Measurements from ENCODE around the gene CAP2.
"Not testable (repeated sequence)": the region's sequence is repeated elsewhere in the genome, so short reads cannot be mapped to it uniquely, and the experiment has no call there.

Gene CAP2

DNA sequence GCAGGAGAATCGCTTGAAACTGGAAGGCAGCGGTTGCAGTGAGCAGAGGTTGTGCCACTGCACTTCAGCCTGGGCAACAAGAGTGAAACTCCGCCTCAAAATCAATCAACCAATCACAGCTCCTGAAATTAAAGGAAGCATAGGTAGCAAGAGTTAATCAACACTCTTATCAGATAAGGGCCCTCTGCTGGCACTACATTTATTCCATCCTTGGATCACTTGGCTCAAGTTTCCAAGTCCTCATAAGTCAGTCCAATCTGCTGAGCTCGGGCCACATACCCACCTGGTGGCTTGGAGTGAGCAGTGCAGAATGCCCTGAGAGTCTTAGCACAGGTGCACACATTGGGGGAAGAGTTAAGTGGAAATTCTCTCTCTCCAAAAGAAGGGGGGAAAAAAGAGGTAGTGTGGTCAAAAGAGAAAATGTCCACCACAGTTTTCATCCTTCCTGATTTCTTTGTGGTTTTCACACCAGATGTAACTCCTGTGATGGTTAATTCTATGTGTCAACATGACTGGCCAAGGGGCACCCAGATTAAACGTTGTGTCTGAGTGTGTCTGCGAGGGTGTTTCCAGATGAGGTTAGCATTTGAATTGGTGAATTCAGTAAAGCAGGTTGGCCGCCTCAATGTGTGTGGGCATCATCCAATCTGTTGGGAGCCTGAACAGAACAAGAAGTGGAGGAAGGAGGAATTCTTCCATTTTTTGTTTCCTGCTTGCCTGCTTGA, 192.5 kb downstream of the CAP2 start:
- DNase-seq (ENCODE audit: low read depth): no peak
- H3K4me3 ChIP-seq (ENCODE audit: low read depth, low read length): no peak overlapping the region
- TF ChIP-seq CTCF (IDR thresholded peaks at IDR 0.05; ENCODE audit: low read depth, low read length, missing control alignments): peak; percentile 22
- in situ Hi-C loops (cut with HindIII; ENCODE audit: low sequenced_read_pairs): no loop called here

DNA sequence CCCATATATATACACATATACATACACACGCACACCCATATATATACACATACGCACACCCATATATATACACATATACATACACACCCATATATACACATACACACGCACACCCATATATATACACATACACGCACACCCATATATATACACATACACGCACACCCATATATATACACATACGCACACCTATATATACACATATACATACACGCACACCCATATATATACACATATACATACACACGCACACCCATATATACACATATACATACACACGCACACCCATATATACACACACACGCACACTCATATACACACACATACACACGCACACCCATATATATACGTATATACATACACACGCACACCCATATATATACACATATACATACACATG, 193.2 kb downstream of the CAP2 start:
- in situ Hi-C loops (cut with HindIII; ENCODE audit: low sequenced_read_pairs); H3K4me3 ChIP-seq (ENCODE audit: low read depth, low read length): not testable (repeated sequence)

GRCh38 chr6:17588011-17588410, 194.6 kb downstream of the CAP2 start:
- no peak for TF ChIP-seq CTCF (IDR thresholded peaks at IDR 0.05; ENCODE audit: low read depth, low read length, missing control alignments)
- no peak overlapping the region for H3K4me3 ChIP-seq (ENCODE audit: low read depth, low read length)
- no peak for DNase-seq (ENCODE audit: low read depth)
- in situ Hi-C loops (cut with HindIII; ENCODE audit: low sequenced_read_pairs): no loop called here

More for the DNA sequence above, 193.2 kb downstream of the CAP2 start:
- not testable (repeated sequence) for DNase-seq (ENCODE audit: low read depth)

- no peak overlapping the region for H3K4me3 ChIP-seq (ENCODE audit: low read depth, low read length)
- peak; percentile 14 for TF ChIP-seq CTCF (IDR thresholded peaks at IDR 0.05; ENCODE audit: low read depth, low read length, missing control alignments)
- peak; percentile 55 for DNase-seq (ENCODE audit: low read depth)
- in situ Hi-C loops (cut with HindIII; ENCODE audit: low sequenced_read_pairs): loop anchor here (10.0 kb wide), 1 partner anchor 425 kb away; no protein-coding TSS in a partner anchor
These were observed 196.2 kb downstream of the CAP2 start for GRCh38 chr6:17589406-17590096.

DNA sequence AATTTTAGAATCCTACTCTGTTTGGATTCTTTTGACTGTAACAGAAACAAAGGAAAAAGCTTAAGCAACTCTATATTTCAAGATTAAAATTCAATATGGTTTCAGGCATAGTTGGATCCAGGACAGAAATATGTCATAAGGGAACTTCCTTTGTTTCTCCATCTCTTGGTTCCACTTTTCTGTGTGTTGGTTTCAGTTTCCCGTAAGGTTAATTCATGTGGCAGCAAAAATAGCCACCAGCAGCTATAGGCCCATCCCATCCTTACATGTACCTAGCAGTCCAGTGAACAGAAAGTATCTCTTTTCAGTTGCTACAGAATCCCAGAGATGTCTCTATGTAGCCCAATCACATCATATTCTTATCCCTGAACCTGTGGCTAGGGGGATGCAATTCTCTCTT, 197.9 kb downstream of the CAP2 start:
- DNase-seq (ENCODE audit: low read depth): no peak
- no peak overlapping the region for H3K4me3 ChIP-seq (ENCODE audit: low read depth, low read length)
- in situ Hi-C loops (cut with HindIII; ENCODE audit: low sequenced_read_pairs): loop anchor here (10.0 kb wide), 1 partner anchor 426 kb away; no protein-coding TSS in a partner anchor
- TF ChIP-seq CTCF (IDR thresholded peaks at IDR 0.05; ENCODE audit: low read depth, low read length, missing control alignments): no peak

GRCh38 chr6:17593246-17593645, 199.9 kb downstream of the CAP2 start:
- no peak overlapping the region for H3K4me3 ChIP-seq (ENCODE audit: low read depth, low read length)
- DNase-seq (ENCODE audit: low read depth): no peak
- in situ Hi-C loops (cut with HindIII; ENCODE audit: low sequenced_read_pairs): loop anchor here (10.0 kb wide), 1 partner anchor 428 kb away; no protein-coding TSS in a partner anchor
- no peak for TF ChIP-seq CTCF (IDR thresholded peaks at IDR 0.05; ENCODE audit: low read depth, low read length, missing control alignments)

GRCh38 chr6:17596085-17596484, 202.7 kb downstream of the CAP2 start:
- no peak overlapping the region for H3K4me3 ChIP-seq (ENCODE audit: low read depth, low read length)
- DNase-seq (ENCODE audit: low read depth): no peak
- in situ Hi-C loops (cut with HindIII; ENCODE audit: low sequenced_read_pairs): loop anchor here (10.0 kb wide), 1 partner anchor 431 kb away; no protein-coding TSS in a partner anchor
- no peak for TF ChIP-seq CTCF (IDR thresholded peaks at IDR 0.05; ENCODE audit: low read depth, low read length, missing control alignments)
